K562 (cell line): ENCODE data around the gene RBM20. TPM values are rescaled to one million over a fixed set of nuclear protein-coding genes. Genes with fewer than 3 reads are reported as not detected.
A peak's percentile ranks its signal among the peaks of the same experiment; 100 is the strongest.

Experiments
- ATF4 ChIP-seq: fragments of 450-650 bp; formaldehyde crosslinking; IDR thresholded peaks from 2 replicates; pipeline ENCODE4 v1.4.0; 2022; ENCODE audit warnings: mild to moderate bottlenecking, moderate library complexity
- BRCA1 ChIP-seq, 2 experiments: fragments of 450-650 bp in 1 of 2; sonication (generic) in 1 of 2; formaldehyde crosslinking in 1 of 2; IDR thresholded peaks; 2 replicates each; pipeline versions ENCODE4 v1.5.0 to v1.6.1; 2017 to 2020; ENCODE audit warnings: mild to moderate bottlenecking in 1 of 2, missing genetic modification reagents in 1 of 2
- CHD2 ChIP-seq: IDR thresholded peaks from 2 replicates; pipeline ENCODE4 v1.6.1; 2011; ENCODE audit warnings: low read depth, low read length
- ELF2 ChIP-seq: fragments of 250-450 bp; sonication (Bioruptor Pico); IDR thresholded peaks from 2 replicates; pipeline ENCODE4 v1.5.0; 2021; ENCODE audit warnings: mild to moderate bottlenecking
- FOXK2 ChIP-seq, 2 experiments: fragments of 450-650 bp; IDR thresholded peaks in 1 of 2; conservative IDR thresholded peaks in 1 of 2; 2 replicates each; pipeline ENCODE4 v1.6.1; 2016; ENCODE audit warnings: low read depth in 2 of 2, mild to moderate bottlenecking in 1 of 2
- PHF21A ChIP-seq: fragments of 450-650 bp; IDR thresholded peaks from 2 replicates; pipeline ENCODE4 v1.6.1; 2017; ENCODE audit warnings: low read depth, borderline replicate concordance
- PURB ChIP-seq: sonication (generic); formaldehyde crosslinking; IDR thresholded peaks from 2 replicates; pipeline ENCODE4 v1.9.0; 2021; ENCODE audit warnings: low read depth, mild to moderate bottlenecking, missing genetic modification reagents
- RB1 ChIP-seq: fragments of 450-650 bp; IDR thresholded peaks from 2 replicates; pipeline ENCODE4 v1.6.1; 2017; ENCODE audit warnings: low read depth, mild to moderate bottlenecking
- RBM25 ChIP-seq: fragments of 200-400 bp; formaldehyde crosslinking; IDR thresholded peaks from 2 replicates; pipeline ENCODE4 v1.6.1; 2018; ENCODE audit warnings: low read length, low read depth, moderate library complexity; ENCODE audit not compliant: severe bottlenecking
- RFX1 ChIP-seq: fragments of 450-650 bp; IDR thresholded peaks from 2 replicates; pipeline ENCODE4 v1.6.1; 2016; ENCODE audit warnings: mild to moderate bottlenecking, moderate library complexity
- SAFB ChIP-seq: fragments of 200-400 bp; formaldehyde crosslinking; IDR thresholded peaks from 2 replicates; pipeline ENCODE4 v1.6.1; 2017; ENCODE audit warnings: low read depth, low read length, borderline replicate concordance
- SMARCE1 ChIP-seq: fragments of 450-650 bp; IDR thresholded peaks from 2 replicates; pipeline ENCODE4 v1.7.1; 2016; ENCODE audit warnings: mild to moderate bottlenecking
- SNRNP70 ChIP-seq: fragments of 200-400 bp; formaldehyde crosslinking; optimal IDR thresholded peaks from 2 replicates; pipeline ENCODE3; 2017; ENCODE audit warnings: low read depth, low read length
- XRCC4 ChIP-seq: IDR thresholded peaks from one replicate; pipeline ENCODE4 v1.6.1; 2011; ENCODE audit not compliant: insufficient read depth, insufficient read length; ENCODE audit errors: extremely low read depth
- ZBTB17 ChIP-seq: fragments of 450-650 bp; formaldehyde crosslinking; IDR thresholded peaks from 2 replicates; pipeline ENCODE4 v1.4.0; 2020; ENCODE audit warnings: mild to moderate bottlenecking
- ZNF197 ChIP-seq: fragments of 200-800 bp; sonication (Bioruptor generic); IDR thresholded peaks from 2 replicates; pipeline ENCODE4 v1.6.1; 2016; ENCODE audit warnings: low read depth, missing genetic modification characterization, missing compliant biosample characterization
- ZNF23 ChIP-seq: fragments of 250-450 bp; sonication (Bioruptor Pico); IDR thresholded peaks from 2 replicates; pipeline ENCODE4 v1.4.0; 2020; ENCODE audit warnings: mild to moderate bottlenecking
- ZSCAN32 ChIP-seq: fragments of 450-650 bp; formaldehyde crosslinking; IDR thresholded peaks from 2 replicates; pipeline ENCODE4 v1.4.0; 2020; ENCODE audit warnings: mild to moderate bottlenecking, moderate library complexity
- polyA plus RNA-seq, 8 experiments: library from polyadenylated mRNA; depleted of rRNA in 4 of 8; stranded (reverse) in 5 of 8; unstranded in 3 of 8; fragments of >200 nt; fragmentation: Nextera tagmentation in 2 of 8; fragmentation: Illumina TruSeq in 1 of 8; extraction: Ambion mirVana in 2 of 8; extraction: Trizol in 1 of 8; gene quantifications; 2 replicates each; pipeline versions ENCODE4 v1.2.1 to v1.2.3, GENCODE V29; 2011 to 2014; ENCODE audit warnings: inconsistent platforms in 1 of 8, missing spikeins in 1 of 8
- total RNA-seq, 7 experiments: library from RNA; depleted of rRNA in 6 of 7; stranded (reverse); fragments of >200 nt in 6 of 7; fragmentation: Illumina TruSeq in 2 of 7; extraction: Trizol in 2 of 7; gene quantifications; 2 replicates each; pipeline versions ENCODE4 v1.2.1 to v1.2.3, GENCODE V29; 2011 to 2021; ENCODE audit warnings: low replicate concordance in 1 of 7
- TF ChIP-seq, protein P1 (sequence below): fragments of 450-650 bp; IDR thresholded peaks from 2 replicates; pipeline ENCODE4 v1.6.1; 2016; ENCODE audit warnings: low read depth, mild to moderate bottlenecking, moderate library complexity
- TF ChIP-seq, protein P2 (sequence below): fragments of 250-450 bp; sonication (Bioruptor Pico); IDR thresholded peaks from 2 replicates; pipeline ENCODE4 v1.9.0; 2021; ENCODE audit warnings: mild to moderate bottlenecking, inconsistent platforms
- TF ChIP-seq, protein P3 (sequence below), 2 experiments: fragments of 450-650 bp in 1 of 2; sonication (generic) in 1 of 2; formaldehyde crosslinking in 1 of 2; IDR thresholded peaks in 1 of 2; conservative IDR thresholded peaks in 1 of 2; 2 replicates each; pipeline versions ENCODE4 v1.6.1 to v1.8.1; 2016 to 2023; ENCODE audit warnings: mild to moderate bottlenecking in 2 of 2, moderate library complexity in 2 of 2, inconsistent platforms in 1 of 2, missing genetic modification reagents in 1 of 2

The RBM20 gene
- total and polyA plus RNA-seq, 9 of the 15 experiments (the other 6 are each of a cell fraction or from before 2014, with no cell fraction given) = 0.63 to 5.7 (median 3.2) TPM

DNA sequence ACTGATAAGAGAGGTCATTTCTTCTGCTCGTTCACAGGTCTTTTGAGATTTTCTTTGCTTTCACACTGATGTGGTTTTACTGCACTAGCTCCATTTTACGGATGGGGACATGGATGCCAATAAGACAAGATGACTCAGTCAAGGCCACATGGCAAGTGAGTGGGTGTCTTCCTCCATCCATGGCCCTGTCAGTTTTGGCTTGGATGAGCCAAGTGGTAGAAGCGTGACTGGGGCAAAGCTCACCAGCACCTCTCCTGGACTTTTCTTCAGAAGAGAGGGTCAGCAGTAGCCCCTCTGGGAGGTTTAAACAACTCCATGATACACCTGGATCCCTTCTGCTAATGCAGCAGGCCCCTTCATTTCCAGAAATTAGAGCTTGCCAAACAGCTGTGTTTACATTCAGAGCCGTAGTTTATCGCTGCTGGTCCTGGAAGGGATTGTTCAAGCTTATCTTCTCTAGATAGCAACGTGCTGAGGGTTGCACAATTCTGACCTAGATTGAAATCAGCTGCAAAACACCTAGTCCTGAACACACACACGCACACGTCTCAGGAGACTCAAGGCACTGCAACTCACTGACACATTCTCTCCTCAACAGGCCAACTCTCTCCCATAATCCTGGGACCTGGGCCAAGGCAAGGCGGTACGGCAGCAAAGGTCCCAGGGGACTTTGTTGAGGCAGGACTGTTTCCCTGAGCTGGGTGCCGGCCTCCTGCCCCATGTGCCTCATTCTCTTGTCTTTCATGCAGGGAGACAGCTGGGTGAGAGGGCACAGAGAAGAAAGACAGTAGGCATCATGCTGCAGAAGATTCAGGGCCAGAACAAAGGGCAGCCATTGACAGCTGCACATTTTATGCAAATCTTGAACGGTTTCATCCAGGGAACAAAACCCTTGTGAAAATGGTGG lies 213.4 kb downstream of the RBM20 start (continued):
- no peak for TF ChIP-seq ZNF197 (CRISPR knock-in tag)
- no peak for TF ChIP-seq RB1
- TF ChIP-seq PHF21A = no peak
- TF ChIP-seq, protein P1, sequence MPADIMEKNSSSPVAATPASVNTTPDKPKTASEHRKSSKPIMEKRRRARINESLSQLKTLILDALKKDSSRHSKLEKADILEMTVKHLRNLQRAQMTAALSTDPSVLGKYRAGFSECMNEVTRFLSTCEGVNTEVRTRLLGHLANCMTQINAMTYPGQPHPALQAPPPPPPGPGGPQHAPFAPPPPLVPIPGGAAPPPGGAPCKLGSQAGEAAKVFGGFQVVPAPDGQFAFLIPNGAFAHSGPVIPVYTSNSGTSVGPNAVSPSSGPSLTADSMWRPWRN = peak; percentile 80
- no peak for TF ChIP-seq RFX1
- no peak for TF ChIP-seq CHD2
- TF ChIP-seq FOXK2 (conservative IDR thresholded peaks at IDR 0.05 in 1 of 2, IDR thresholded peaks at IDR 0.05 in 1 of 2; ENCODE audit: low read depth in 2 of 2) = peak; percentile 91 to 95
- no peak for TF ChIP-seq ZSCAN32 (CRISPR knock-in tag)
- TF ChIP-seq SAFB = no peak
- no peak for TF ChIP-seq PURB (CRISPR knock-in tag)
- no peak for TF ChIP-seq SNRNP70
- peak; percentile 85 for TF ChIP-seq SMARCE1
- no peak for TF ChIP-seq ZNF23 (CRISPR knock-in tag)
- no peak for TF ChIP-seq XRCC4
- TF ChIP-seq, protein P2, sequence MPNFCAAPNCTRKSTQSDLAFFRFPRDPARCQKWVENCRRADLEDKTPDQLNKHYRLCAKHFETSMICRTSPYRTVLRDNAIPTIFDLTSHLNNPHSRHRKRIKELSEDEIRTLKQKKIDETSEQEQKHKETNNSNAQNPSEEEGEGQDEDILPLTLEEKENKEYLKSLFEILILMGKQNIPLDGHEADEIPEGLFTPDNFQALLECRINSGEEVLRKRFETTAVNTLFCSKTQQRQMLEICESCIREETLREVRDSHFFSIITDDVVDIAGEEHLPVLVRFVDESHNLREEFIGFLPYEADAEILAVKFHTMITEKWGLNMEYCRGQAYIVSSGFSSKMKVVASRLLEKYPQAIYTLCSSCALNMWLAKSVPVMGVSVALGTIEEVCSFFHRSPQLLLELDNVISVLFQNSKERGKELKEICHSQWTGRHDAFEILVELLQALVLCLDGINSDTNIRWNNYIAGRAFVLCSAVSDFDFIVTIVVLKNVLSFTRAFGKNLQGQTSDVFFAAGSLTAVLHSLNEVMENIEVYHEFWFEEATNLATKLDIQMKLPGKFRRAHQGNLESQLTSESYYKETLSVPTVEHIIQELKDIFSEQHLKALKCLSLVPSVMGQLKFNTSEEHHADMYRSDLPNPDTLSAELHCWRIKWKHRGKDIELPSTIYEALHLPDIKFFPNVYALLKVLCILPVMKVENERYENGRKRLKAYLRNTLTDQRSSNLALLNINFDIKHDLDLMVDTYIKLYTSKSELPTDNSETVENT (CRISPR knock-in tag) = no peak
- TF ChIP-seq, protein P3, sequence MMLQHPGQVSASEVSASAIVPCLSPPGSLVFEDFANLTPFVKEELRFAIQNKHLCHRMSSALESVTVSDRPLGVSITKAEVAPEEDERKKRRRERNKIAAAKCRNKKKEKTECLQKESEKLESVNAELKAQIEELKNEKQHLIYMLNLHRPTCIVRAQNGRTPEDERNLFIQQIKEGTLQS (IDR thresholded peaks at IDR 0.05) = peak; percentile 59; the same call in 1 of the 2 replicates
- TF ChIP-seq, protein P3 (CRISPR knock-in tag; conservative IDR thresholded peaks at IDR 0.05) = no peak
- no peak for TF ChIP-seq ELF2
- no peak for TF ChIP-seq ZBTB17 (CRISPR knock-in tag)
- TF ChIP-seq ATF4 (CRISPR knock-in tag) = no peak
- no peak for TF ChIP-seq RBM25
- TF ChIP-seq BRCA1 (IDR thresholded peaks at IDR 0.05) = no peak
- no peak for TF ChIP-seq BRCA1 (CRISPR knock-in tag; IDR thresholded peaks at IDR 0.05)
